ENCODE measurements around the gene CST7. TPM values are rescaled to one million over a fixed set of nuclear protein-coding genes. Genes with fewer than 3 reads are reported as not detected.

CST7 gene
- total RNA-seq, 1 experiment from 2014 or later, result not detected

DNA sequence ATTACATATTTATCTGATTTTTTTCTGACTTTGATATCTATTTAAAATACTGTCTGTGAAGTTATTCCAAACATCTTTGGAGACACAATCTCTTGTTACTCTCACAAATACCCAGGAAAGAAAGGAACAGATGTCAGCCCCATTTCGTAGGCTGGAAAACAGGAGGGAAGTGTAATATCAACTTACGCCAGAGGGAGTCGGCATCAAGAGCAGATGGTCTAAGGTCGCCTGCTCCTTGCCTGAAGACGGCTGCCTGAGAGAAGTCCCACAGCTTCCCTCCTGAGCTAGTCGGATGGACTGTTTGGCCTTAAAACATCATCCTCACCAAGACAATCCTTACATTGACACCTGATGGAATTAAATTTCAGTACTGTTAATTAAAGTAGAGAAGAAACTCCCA lies 13.4 kb downstream of the CST7 start:
- no peaks in the 10 kb centered on the region for H3K79me2 ChIP-seq (ENCODE audit: insufficient read depth, low read length)
- H3K27me3 Mint-ChIP-seq (ENCODE audit: low read depth), result no peaks in the 10 kb centered on the region
- H3K4ac ChIP-seq (ENCODE audit: low read depth, low read length), result no peak overlapping the region
- no peak overlapping the region for H3K23ac ChIP-seq (ENCODE audit: insufficient read length, low read depth, low read length)
- H3K14ac ChIP-seq (ENCODE audit: insufficient read depth, low read length), result no peak overlapping the region
- H3K18ac ChIP-seq (ENCODE audit: insufficient read length, low read depth, low read length), result no peak overlapping the region
- no peak overlapping the region for H3K27ac ChIP-seq (ENCODE audit: insufficient read length, low read depth, low read length)
- DNase-seq, result peak; percentile 15
- H3T11ph ChIP-seq (ENCODE audit: low read length), result no peak overlapping the region
- H3K4me2 ChIP-seq (ENCODE audit: insufficient read depth, insufficient read length, low read length), result no peak overlapping the region
- H2AK5ac ChIP-seq (ENCODE audit: insufficient read length, low read length), result no peak overlapping the region
- H4K91ac ChIP-seq (ENCODE audit: insufficient read length, low read depth, low read length), result no peak overlapping the region
- no peaks in the 10 kb centered on the region for H3K4me1 ChIP-seq (ENCODE audit: insufficient read depth, low read length)
- no peaks in the 10 kb centered on the region; a peak in 1 of 5 replicates for H3K9me3 Mint-ChIP-seq
- no peak overlapping the region for H4K8ac ChIP-seq (replicated peaks; ENCODE audit: insufficient read length, low read depth, low read length)
- no peaks in the 10 kb centered on the region for H3K9me3 ChIP-seq (ENCODE audit: control insufficient read depth, low read depth, low read length)
- H2BK20ac ChIP-seq (ENCODE audit: low read depth, low read length, poor library complexity, severe bottlenecking), result no peak overlapping the region
- no peak overlapping the region for H2AFZ ChIP-seq (ENCODE audit: low read length)
- TF ChIP-seq, protein P1, sequence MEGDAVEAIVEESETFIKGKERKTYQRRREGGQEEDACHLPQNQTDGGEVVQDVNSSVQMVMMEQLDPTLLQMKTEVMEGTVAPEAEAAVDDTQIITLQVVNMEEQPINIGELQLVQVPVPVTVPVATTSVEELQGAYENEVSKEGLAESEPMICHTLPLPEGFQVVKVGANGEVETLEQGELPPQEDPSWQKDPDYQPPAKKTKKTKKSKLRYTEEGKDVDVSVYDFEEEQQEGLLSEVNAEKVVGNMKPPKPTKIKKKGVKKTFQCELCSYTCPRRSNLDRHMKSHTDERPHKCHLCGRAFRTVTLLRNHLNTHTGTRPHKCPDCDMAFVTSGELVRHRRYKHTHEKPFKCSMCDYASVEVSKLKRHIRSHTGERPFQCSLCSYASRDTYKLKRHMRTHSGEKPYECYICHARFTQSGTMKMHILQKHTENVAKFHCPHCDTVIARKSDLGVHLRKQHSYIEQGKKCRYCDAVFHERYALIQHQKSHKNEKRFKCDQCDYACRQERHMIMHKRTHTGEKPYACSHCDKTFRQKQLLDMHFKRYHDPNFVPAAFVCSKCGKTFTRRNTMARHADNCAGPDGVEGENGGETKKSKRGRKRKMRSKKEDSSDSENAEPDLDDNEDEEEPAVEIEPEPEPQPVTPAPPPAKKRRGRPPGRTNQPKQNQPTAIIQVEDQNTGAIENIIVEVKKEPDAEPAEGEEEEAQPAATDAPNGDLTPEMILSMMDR (conservative IDR thresholded peaks at IDR 0.05), result 0 out of 3 replicates have a peak, but pooled peaks have one; percentile 22
- H4K5ac ChIP-seq (ENCODE audit: insufficient read length, low read depth, low read length), result no peak overlapping the region
- no peak overlapping the region for H2BK5ac ChIP-seq (ENCODE audit: insufficient read length, low read length)
- no peak overlapping the region for H3K9ac ChIP-seq (ENCODE audit: extremely low read depth, insufficient read length, low read length)
- no peaks in the 10 kb centered on the region for H3K79me1 ChIP-seq (ENCODE audit: insufficient read depth, low read depth, low read length, poor library complexity, severe bottlenecking)
- no peaks in the 10 kb centered on the region for H3K27me3 ChIP-seq (ENCODE audit: insufficient read depth, low read length)
- no peak overlapping the region for H2BK120ac ChIP-seq (ENCODE audit: low read depth, low read length, poor library complexity, severe bottlenecking)
- H2BK15ac ChIP-seq (ENCODE audit: low read depth, low read length), result no peak overlapping the region
- no peak overlapping the region for H2BK12ac ChIP-seq (ENCODE audit: insufficient read length, low read depth, low read length)
- H4K20me1 ChIP-seq (ENCODE audit: control insufficient read depth, insufficient read depth, insufficient read length), result no peaks in the 10 kb centered on the region
- no peak overlapping the region for H3K27ac Mint-ChIP-seq
- no peak overlapping the region for H3K56ac ChIP-seq (ENCODE audit: insufficient read length, low read depth, low read length)
- no peaks in the 10 kb centered on the region for H3K4me1 Mint-ChIP-seq
- peaks cover 22 to 60% (median 31%) of the 10 kb centered on the region in 3 experiments; a peak in 6 of 7 replicates for H3K36me3 Mint-ChIP-seq (ENCODE audit: insufficient read depth in 1 of 3, low read depth in 3 of 3)
- no peaks in the 10 kb centered on the region for H3K23me2 ChIP-seq (ENCODE audit: insufficient read length, low read depth, low read length, poor library complexity, severe bottlenecking)
- no peak overlapping the region for H3K4me3 Mint-ChIP-seq
- no CpG with 5 or more reads among the region's 6 CpGs for WGBS (ENCODE audit: extremely low coverage, insufficient read length, low lambda C conversion rate)
